NCI-H1092 treated with DMSO at 0.1 percent for 48 hours (cell line): ENCODE data around the gene UVRAG.

ENCODE experiments used
- DNase-seq: peaks from one replicate; lab custom pipeline; 2025; lab: John Stamatoyannopoulos, UW

UVRAG gene

GRCh38 chr11:75784085-75784478 is 30.9 kb upstream of the UVRAG start:
- DNase-seq, result no peak

- DNase-seq, result no peak
Measured at GRCh38 chr11:75784506-75784905, 30.5 kb upstream of the UVRAG start.

GRCh38 chr11:75785187-75785586 is 29.8 kb upstream of the UVRAG start:
- DNase-seq, result no peak

- no peak for DNase-seq
Measured at GRCh38 chr11:75786101-75786736, 28.8 kb upstream of the UVRAG start.

GRCh38 chr11:75789521-75789920 is 25.5 kb upstream of the UVRAG start:
- no peak for DNase-seq

- no peak for DNase-seq
Measured at GRCh38 chr11:75790986-75791385, 24.0 kb upstream of the UVRAG start.

- no peak for DNase-seq
Measured at GRCh38 chr11:75792127-75792731, 22.8 kb upstream of the UVRAG start.

GRCh38 chr11:75792997-75793800 is 21.8 kb upstream of the UVRAG start:
- no peak for DNase-seq

GRCh38 chr11:75793966-75794365 is 21.0 kb upstream of the UVRAG start:
- peak; percentile 20 for DNase-seq

- DNase-seq, result no peak
Measured at GRCh38 chr11:75795276-75796090, 19.5 kb upstream of the UVRAG start.

- DNase-seq, result no peak
Measured at GRCh38 chr11:75796091-75796435, 18.9 kb upstream of the UVRAG start.

GRCh38 chr11:75797116-75797515 is 17.9 kb upstream of the UVRAG start:
- DNase-seq, result no peak

GRCh38 chr11:75797792-75798191 is 17.2 kb upstream of the UVRAG start:
- no peak for DNase-seq

GRCh38 chr11:75800136-75800675 is 14.8 kb upstream of the UVRAG start:
- DNase-seq, result no peak

GRCh38 chr11:75800728-75801361 is 14.2 kb upstream of the UVRAG start:
- no peak for DNase-seq

- DNase-seq, result no peak
Measured at GRCh38 chr11:75801362-75802020, 13.5 kb upstream of the UVRAG start.

GRCh38 chr11:75802021-75802912 is 12.7 kb upstream of the UVRAG start:
- DNase-seq, result no peak

GRCh38 chr11:75802913-75803820 is 11.8 kb upstream of the UVRAG start:
- DNase-seq, result peak; percentile 73

- DNase-seq, result no peak
Measured at GRCh38 chr11:75809111-75809510, 5.9 kb upstream of the UVRAG start.
